RCC 7860 (cell line): ENCODE data around the gene CCN5.

Source experiments
- DNase-seq: peaks from one replicate; pipeline ENCODE4 v3.0.0-alpha.2; 2015; ENCODE audit warnings: low spot score
- FAIRE-seq: peaks from 2 replicates; lab custom pipeline; 2012; peaks lifted over from hg19 to GRCh38; lab: Jason Lieb, UNC

Gene CCN5

GRCh38 chr20:44733341-44734069 lies 18.3 kb downstream of the CCN5 start:
- peak; percentile 37 for DNase-seq
- FAIRE-seq, result no peak

- DNase-seq, result peak; percentile 35
- FAIRE-seq, result no peak
Observed at GRCh38 chr20:44734938-44735337, 19.8 kb downstream of the CCN5 start.

- FAIRE-seq, result no peak
Observed at GRCh38 chr20:44735816-44736169, 20.6 kb downstream of the CCN5 start.

GRCh38 chr20:44736170-44737021 lies 21.2 kb downstream of the CCN5 start:
- DNase-seq (peak; percentile 52), FAIRE-seq (no peak)

More at GRCh38 chr20:44735816-44736169, 20.6 kb downstream of the CCN5 start:
- DNase-seq, result no peak

- no peak for FAIRE-seq
- DNase-seq, result no peak
Observed at GRCh38 chr20:44737116-44737515, 21.9 kb downstream of the CCN5 start.

- FAIRE-seq (no peak), DNase-seq (peak; percentile 65)
Observed at GRCh38 chr20:44738813-44739477, 23.8 kb downstream of the CCN5 start.

GRCh38 chr20:44739942-44740341 lies 24.8 kb downstream of the CCN5 start:
- FAIRE-seq (no peak), DNase-seq (no peak)

- no peak for FAIRE-seq
- DNase-seq, result no peak
Observed at GRCh38 chr20:44742304-44743079, 27.3 kb downstream of the CCN5 start.

GRCh38 chr20:44743080-44743701 lies 28.0 kb downstream of the CCN5 start:
- FAIRE-seq, result no peak
- no peak for DNase-seq

GRCh38 chr20:44743916-44744655 lies 28.9 kb downstream of the CCN5 start:
- no peak for FAIRE-seq
- no peak for DNase-seq

- DNase-seq, result no peak
- no peak for FAIRE-seq
Observed at GRCh38 chr20:44745122-44745597, 30.0 kb downstream of the CCN5 start.

GRCh38 chr20:44745598-44746366 lies 30.6 kb downstream of the CCN5 start, which contains the start of gene KCNK15:
Gene KCNK15, plus strand, starts transcription at chr20:44745865. Its CDS starts 46 bp downstream, at chr20:44745911.
- DNase-seq (no peak), FAIRE-seq (no peak)

GRCh38 chr20:44746367-44747165 lies 31.4 kb downstream of the CCN5 start:
- no peak for DNase-seq
- no peak for FAIRE-seq

GRCh38 chr20:44747166-44748004 lies 32.2 kb downstream of the CCN5 start:
- peak; percentile 65 for DNase-seq
- no peak for FAIRE-seq

GRCh38 chr20:44748005-44748370 lies 32.8 kb downstream of the CCN5 start:
- FAIRE-seq, result no peak
- no peak for DNase-seq

- no peak for DNase-seq
- FAIRE-seq, result no peak
Observed at GRCh38 chr20:44750081-44750805, 35.1 kb downstream of the CCN5 start.
